Osteoblast (primary cell): ENCODE results near the gene RNF187. TPM values are rescaled to one million over a fixed set of nuclear protein-coding genes. Genes with fewer than 3 reads are reported as not detected.

Source experiments
- DNase-seq: peaks from one replicate; pipeline ENCODE4 v3.0.0; 2011; ENCODE audit warnings: low spot score, mixed read lengths; ENCODE audit not compliant: insufficient read length; ENCODE audit errors: missing footprints
- H2AFZ ChIP-seq: 2 replicates; pipeline ENCODE4 v1.6.0; 2011; ENCODE audit warnings: mild to moderate bottlenecking, low read length
- H3K27ac ChIP-seq: 2 replicates; pipeline ENCODE4 v1.5.1; 2011; ENCODE audit warnings: mild to moderate bottlenecking, low read depth, low read length, moderate library complexity
- H3K27me3 ChIP-seq: 2 replicates; pipeline ENCODE4 v1.6.0; 2012; ENCODE audit warnings: mild to moderate bottlenecking, control low read depth, inconsistent platforms, low read length, moderate library complexity; ENCODE audit not compliant: insufficient read depth
- H3K36me3 ChIP-seq: 2 replicates; pipeline ENCODE4 v1.5.1; 2011; ENCODE audit warnings: mild to moderate bottlenecking, low read length, control low read depth, moderate library complexity; ENCODE audit not compliant: insufficient read depth
- H3K4me1 ChIP-seq: 2 replicates; pipeline ENCODE4 v1.5.1; 2011; ENCODE audit warnings: mild to moderate bottlenecking, low read length, control low read depth, moderate library complexity; ENCODE audit not compliant: insufficient read depth
- H3K4me2 ChIP-seq: 2 replicates; pipeline ENCODE4 v1.6.0; 2011; ENCODE audit warnings: mild to moderate bottlenecking, low read length; ENCODE audit not compliant: insufficient read depth
- H3K4me3 ChIP-seq: fragments of 200-600 bp; sonication (generic); 3 replicates; pipeline ENCODE4 v1.5.1; 2012; ENCODE audit warnings: mild to moderate bottlenecking, low read length, inconsistent platforms; ENCODE audit not compliant: insufficient read depth
- H3K79me2 ChIP-seq: 2 replicates; pipeline ENCODE4 v1.6.0; 2012; ENCODE audit warnings: mild to moderate bottlenecking, low read length, control low read depth, inconsistent platforms; ENCODE audit not compliant: insufficient read depth
- H3K9me3 ChIP-seq: 2 replicates; pipeline ENCODE4 v1.5.1; 2011; ENCODE audit warnings: low read depth, low read length, control low read depth
- H4K20me1 ChIP-seq: 2 replicates; pipeline ENCODE4 v1.6.0; 2012; ENCODE audit warnings: mild to moderate bottlenecking, low read length, control low read depth; ENCODE audit not compliant: insufficient read depth
- CTCF ChIP-seq: IDR thresholded peaks from 2 replicates; pipeline ENCODE4 v1.5.1; 2011; ENCODE audit warnings: mild to moderate bottlenecking, low read depth, low read length, moderate library complexity; ENCODE audit errors: extremely low read depth
- total RNA-seq: library from RNA; depleted of rRNA; stranded (reverse); fragments of >200 nt; gene quantifications from 2 replicates; pipeline ENCODE4 v1.2.3, GENCODE V29; 2012

The RNF187 gene
- total RNA-seq, 1 donor, result 52.5 TPM

GRCh38 chr1:228541725-228542124 lies 54.5 kb downstream of the RNF187 start:
- Histone ChIP-seq H3K4me1 (no peaks in the 10 kb centered on the region), H2AFZ (no peak overlapping the region), H4K20me1 (no peaks in the 10 kb centered on the region), H3K36me3 (no peaks in the 10 kb centered on the region), H3K27ac (no peak overlapping the region), H3K4me3 (no peak overlapping the region), H3K79me2 (no peaks in the 10 kb centered on the region), H3K27me3 (no peaks in the 10 kb centered on the region), H3K4me2 (no peak overlapping the region), H3K9me3 (no peaks in the 10 kb centered on the region)
- no peak for DNase-seq
- no peak for TF ChIP-seq CTCF

GRCh38 chr1:228542376-228542775 lies 55.2 kb downstream of the RNF187 start:
- Histone ChIP-seq H3K4me3 (no peak overlapping the region), H2AFZ (no peak overlapping the region), H3K27ac (no peak overlapping the region), H3K4me2 (no peak overlapping the region), H3K4me1 (no peaks in the 10 kb centered on the region), H3K36me3 (no peaks in the 10 kb centered on the region), H4K20me1 (no peaks in the 10 kb centered on the region), H3K9me3 (no peaks in the 10 kb centered on the region), H3K79me2 (no peaks in the 10 kb centered on the region), H3K27me3 (no peaks in the 10 kb centered on the region)
- no peak for DNase-seq
- TF ChIP-seq CTCF, result no peak

- no peaks in the 10 kb centered on the region for H3K79me2 ChIP-seq
- H3K4me2 ChIP-seq, result no peak overlapping the region
- H3K4me3 ChIP-seq, result no peak overlapping the region
- H3K4me1 ChIP-seq, result no peaks in the 10 kb centered on the region
- no peaks in the 10 kb centered on the region for H3K27me3 ChIP-seq
- H3K36me3 ChIP-seq, result no peaks in the 10 kb centered on the region
- H4K20me1 ChIP-seq, result no peaks in the 10 kb centered on the region
- no peak for DNase-seq
- TF ChIP-seq CTCF, result no peak
- H2AFZ ChIP-seq, result no peak overlapping the region
- H3K9me3 ChIP-seq, result no peaks in the 10 kb centered on the region
- H3K27ac ChIP-seq, result no peak overlapping the region
Observed at GRCh38 chr1:228542981-228543380, 55.8 kb downstream of the RNF187 start.

- H3K4me3 ChIP-seq, result no peak overlapping the region
- no peak overlapping the region for H3K4me2 ChIP-seq
- H2AFZ ChIP-seq, result no peak overlapping the region
- H3K27ac ChIP-seq, result no peak overlapping the region
- no peak for DNase-seq
- H3K4me1 ChIP-seq, result no peaks in the 10 kb centered on the region
- H3K36me3 ChIP-seq, result no peaks in the 10 kb centered on the region
- H3K9me3 ChIP-seq, result no peaks in the 10 kb centered on the region
- no peaks in the 10 kb centered on the region for H3K27me3 ChIP-seq
- TF ChIP-seq CTCF, result no peak
- H3K79me2 ChIP-seq, result no peaks in the 10 kb centered on the region
- H4K20me1 ChIP-seq, result no peaks in the 10 kb centered on the region
Observed at GRCh38 chr1:228543396-228543795, 56.2 kb downstream of the RNF187 start.
